SK-N-MC (cell line): Measurements from ENCODE around the gene PARD3B.

Source experiments
- EZH2 ChIP-seq: fragments of 200-600 bp; sonication (generic); IDR thresholded peaks from one replicate; pipeline ENCODE4 v1.6.1; 2017; ENCODE audit warnings: antibody characterized with exemption
- POLR2AphosphoS5 ChIP-seq: IDR thresholded peaks from 2 replicates; pipeline ENCODE4 v1.6.1; 2012; ENCODE audit warnings: mild to moderate bottlenecking, low read depth, low read length, borderline replicate concordance

DNA sequence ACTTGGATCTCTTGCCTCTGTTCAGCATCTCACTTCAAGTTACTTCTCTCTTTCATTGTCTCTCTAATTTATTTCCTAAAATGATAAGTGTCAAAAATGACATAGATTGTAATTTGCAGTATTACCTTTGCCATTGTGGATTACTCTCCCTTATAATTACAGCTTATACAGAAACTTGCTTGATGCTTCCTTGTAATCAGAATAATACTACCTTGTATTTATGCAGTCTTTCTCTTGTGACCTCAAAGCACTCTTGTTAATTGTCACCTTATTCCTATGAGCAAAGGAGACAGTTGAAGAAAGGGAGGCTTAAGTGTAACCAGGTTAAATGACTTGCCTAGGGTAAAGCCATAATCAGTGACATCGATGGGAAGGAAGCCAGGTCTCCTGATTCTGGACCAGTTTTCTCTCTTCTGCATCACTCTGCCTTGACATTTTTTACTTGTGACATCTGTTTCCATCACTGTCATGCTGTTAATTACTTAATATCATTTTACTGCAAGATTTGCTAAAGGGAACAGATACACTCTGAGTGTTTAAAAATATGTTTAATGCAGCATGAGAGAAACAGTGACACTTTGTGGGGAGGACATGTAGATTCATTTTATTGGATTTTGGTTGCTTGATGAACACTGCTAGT is 388.6 kb downstream of the PARD3B start:
- no peak for TF ChIP-seq EZH2
- TF ChIP-seq POLR2AphosphoS5, result no peak
